SK-N-MC (cell line): ENCODE results near the gene MTG2.

Experiments
- DNase-seq: peaks from one replicate; pipeline ENCODE4 v3.0.0-alpha.2; 2011; ENCODE audit warnings: low read depth, low spot score
- H3K27ac ChIP-seq: fragments of 200-600 bp; sonication (generic); 2 replicates; pipeline ENCODE4 v1.5.1; 2016; ENCODE audit warnings: mixed run types
- H3K36me3 ChIP-seq: fragments of 200-600 bp; sonication (generic); 2 replicates; pipeline ENCODE4 v1.6.1; 2017; ENCODE audit warnings: antibody characterized with exemption, low read length, mixed read lengths; ENCODE audit not compliant: insufficient read depth
- H3K4me3 ChIP-seq: fragments of 200-600 bp; sonication (generic); 2 replicates; pipeline ENCODE4 v1.5.1; 2016
- H3K9ac ChIP-seq: fragments of 200-600 bp; sonication (generic); 2 replicates; pipeline ENCODE4 v1.8.0; 2017; ENCODE audit warnings: mixed run types, mixed read lengths; ENCODE audit not compliant: insufficient read length
- H3K9me3 ChIP-seq: fragments of 200-600 bp; sonication (generic); 2 replicates; pipeline ENCODE4 v1.6.1; 2017; ENCODE audit warnings: low read depth, mild to moderate bottlenecking, antibody characterized with exemption, low read length, moderate library complexity, mixed read lengths
- EZH2 ChIP-seq: fragments of 200-600 bp; sonication (generic); IDR thresholded peaks from one replicate; pipeline ENCODE4 v1.6.1; 2017; ENCODE audit warnings: antibody characterized with exemption
- FOXP2 ChIP-seq: optimal IDR thresholded peaks from 2 replicates; pipeline ENCODE3; 2011; ENCODE audit warnings: mild to moderate bottlenecking, moderate library complexity; ENCODE audit not compliant: insufficient read depth; ENCODE audit errors: extremely low read length, control extremely low read depth
- POLR2AphosphoS5 ChIP-seq: IDR thresholded peaks from 2 replicates; pipeline ENCODE4 v1.6.1; 2012; ENCODE audit warnings: mild to moderate bottlenecking, low read depth, low read length, borderline replicate concordance

Gene MTG2

GRCh38 chr20:62237801-62238568 is 55.2 kb downstream of the MTG2 start, which contains the start of gene OSBPL2:
Gene OSBPL2, plus strand, starts transcription at chr20:62238521. Its CDS starts 17,664 bp downstream, at chr20:62256185.
- Histone ChIP-seq H3K4me3 (peak within 1 kb of the TSS; percentile 83), H3K9me3 (no peaks in the 10 kb centered on the region), H3K9ac (peak within 1 kb of the TSS; percentile 60), H3K27ac (no peak within 1 kb of the TSS), H3K36me3 (no peaks in the 10 kb centered on the region)
- DNase-seq = peak; percentile 73
- peak; percentile 88 for TF ChIP-seq FOXP2
- TF ChIP-seq POLR2AphosphoS5 = no peak

GRCh38 chr20:62238569-62239277 is 55.9 kb downstream of the MTG2 start:
- H3K36me3 ChIP-seq = no peaks in the 10 kb centered on the region
- H3K9me3 ChIP-seq = no peaks in the 10 kb centered on the region
- no peak overlapping the region for H3K27ac ChIP-seq
- TF ChIP-seq FOXP2 (no peak), EZH2 (no peak), POLR2AphosphoS5 (no peak)
- H3K4me3 ChIP-seq = peak overlapping the region; percentile 81
- no peak for DNase-seq
- peak overlapping the region; percentile 60 for H3K9ac ChIP-seq

- Histone ChIP-seq H3K27ac (no peak overlapping the region), H3K4me3 (peak overlapping the region; percentile 81)
- TF ChIP-seq FOXP2 (no peak), POLR2AphosphoS5 (no peak)
Measured at GRCh38 chr20:62239278-62239879, 56.6 kb downstream of the MTG2 start.

GRCh38 chr20:62240020-62240685 is 57.3 kb downstream of the MTG2 start:
- no peak for DNase-seq
- Histone ChIP-seq H3K36me3 (no peaks in the 10 kb centered on the region), H3K27ac (no peak overlapping the region), H3K9me3 (no peaks in the 10 kb centered on the region), H3K9ac (no peak overlapping the region), H3K4me3 (no peak overlapping the region)
- TF ChIP-seq FOXP2 = no peak

More at GRCh38 chr20:62239278-62239879, 56.6 kb downstream of the MTG2 start:
- peak overlapping the region; percentile 60 for H3K9ac ChIP-seq
- no peaks in the 10 kb centered on the region for H3K36me3 ChIP-seq
- DNase-seq = no peak
- no peaks in the 10 kb centered on the region for H3K9me3 ChIP-seq

- H3K36me3 ChIP-seq = no peaks in the 10 kb centered on the region
- no peak for DNase-seq
- TF ChIP-seq POLR2AphosphoS5 (no peak), EZH2 (no peak), FOXP2 (no peak)
- no peak overlapping the region for H3K9ac ChIP-seq
- H3K9me3 ChIP-seq = no peaks in the 10 kb centered on the region
- no peak overlapping the region for H3K27ac ChIP-seq
- H3K4me3 ChIP-seq = no peak overlapping the region
Measured at GRCh38 chr20:62241506-62241905, 58.7 kb downstream of the MTG2 start.

GRCh38 chr20:62242176-62242575 is 59.3 kb downstream of the MTG2 start:
- DNase-seq = no peak
- no peak overlapping the region for H3K27ac ChIP-seq
- no peaks in the 10 kb centered on the region for H3K9me3 ChIP-seq
- H3K4me3 ChIP-seq = no peak overlapping the region
- no peak overlapping the region for H3K9ac ChIP-seq
- TF ChIP-seq FOXP2 (no peak), POLR2AphosphoS5 (no peak), EZH2 (no peak)
- no peaks in the 10 kb centered on the region for H3K36me3 ChIP-seq

- Histone ChIP-seq H3K4me3 (no peak overlapping the region), H3K27ac (no peak overlapping the region), H3K9me3 (no peaks in the 10 kb centered on the region), H3K9ac (no peak overlapping the region), H3K36me3 (no peaks in the 10 kb centered on the region)
- TF ChIP-seq FOXP2 = no peak
- TF ChIP-seq POLR2AphosphoS5 = no peak
- TF ChIP-seq EZH2 = no peak
- DNase-seq = no peak
Measured at GRCh38 chr20:62243106-62243505, 60.3 kb downstream of the MTG2 start.
